Neural cell (in vitro differentiated cells): Measurements from ENCODE around the gene PBX3.

Source experiments
- CTCF ChIP-seq: fragments of 450-650 bp; IDR thresholded peaks from 2 replicates; pipeline ENCODE4 v1.5.1; 2014; ENCODE audit warnings: antibody characterized with exemption, mild to moderate bottlenecking, moderate library complexity; ENCODE audit not compliant: poor library complexity, severe bottlenecking
- EP300 ChIP-seq: fragments of 450-650 bp; conservative IDR thresholded peaks from 2 replicates; pipeline ENCODE4 v1.6.1; 2014; ENCODE audit warnings: antibody characterized with exemption, mild to moderate bottlenecking, moderate library complexity; ENCODE audit not compliant: poor library complexity, severe bottlenecking
- EZH2 ChIP-seq: fragments of 200-600, 300-800 bp; shearing (Covaris generic), sonication (generic); IDR thresholded peaks from 2 replicates; pipeline ENCODE4 v1.6.1; 2014; ENCODE audit warnings: antibody characterized with exemption, low read length, borderline replicate concordance, mild to moderate bottlenecking; ENCODE audit not compliant: insufficient read depth, poor library complexity, severe bottlenecking
- MXI1 ChIP-seq: fragments of 450-650 bp; conservative IDR thresholded peaks from 2 replicates; pipeline ENCODE4 v1.6.1; 2014; ENCODE audit warnings: antibody characterized with exemption, mild to moderate bottlenecking; ENCODE audit not compliant: poor library complexity, severe bottlenecking
- POLR2AphosphoS5 ChIP-seq: IDR thresholded peaks from 2 replicates; pipeline ENCODE4 v1.6.1; 2012
- RAD21 ChIP-seq: fragments of 450-650 bp; conservative IDR thresholded peaks from 2 replicates; pipeline ENCODE4 v1.6.1; 2014; ENCODE audit warnings: antibody characterized with exemption, mild to moderate bottlenecking, moderate library complexity
- REST ChIP-seq: IDR thresholded peaks from 2 replicates; pipeline ENCODE4 v1.6.1; 2012; ENCODE audit warnings: borderline replicate concordance
- SMC3 ChIP-seq: fragments of 450-650 bp; conservative IDR thresholded peaks from 2 replicates; pipeline ENCODE4 v1.6.1; 2014; ENCODE audit warnings: antibody characterized with exemption, mild to moderate bottlenecking, moderate library complexity; ENCODE audit not compliant: poor library complexity
- TAF1 ChIP-seq: IDR thresholded peaks from 2 replicates; pipeline ENCODE4 v1.6.1; 2012; ENCODE audit warnings: low read depth

GRCh38 chr9:125990186-125990792 is 243.1 kb downstream of the PBX3 start:
- TF ChIP-seq CTCF (no peak), EZH2 (no peak), EP300 (no peak), POLR2AphosphoS5 (no peak), RAD21 (no peak), REST (no peak), TAF1 (no peak), SMC3 (no peak), MXI1 (no peak)
